ENCODE results near the gene S100A13.
"Not testable (repeated sequence)": the region's sequence is repeated elsewhere in the genome, so short reads cannot be mapped to it uniquely, and the experiment has no call there.

The S100A13 gene

DNA sequence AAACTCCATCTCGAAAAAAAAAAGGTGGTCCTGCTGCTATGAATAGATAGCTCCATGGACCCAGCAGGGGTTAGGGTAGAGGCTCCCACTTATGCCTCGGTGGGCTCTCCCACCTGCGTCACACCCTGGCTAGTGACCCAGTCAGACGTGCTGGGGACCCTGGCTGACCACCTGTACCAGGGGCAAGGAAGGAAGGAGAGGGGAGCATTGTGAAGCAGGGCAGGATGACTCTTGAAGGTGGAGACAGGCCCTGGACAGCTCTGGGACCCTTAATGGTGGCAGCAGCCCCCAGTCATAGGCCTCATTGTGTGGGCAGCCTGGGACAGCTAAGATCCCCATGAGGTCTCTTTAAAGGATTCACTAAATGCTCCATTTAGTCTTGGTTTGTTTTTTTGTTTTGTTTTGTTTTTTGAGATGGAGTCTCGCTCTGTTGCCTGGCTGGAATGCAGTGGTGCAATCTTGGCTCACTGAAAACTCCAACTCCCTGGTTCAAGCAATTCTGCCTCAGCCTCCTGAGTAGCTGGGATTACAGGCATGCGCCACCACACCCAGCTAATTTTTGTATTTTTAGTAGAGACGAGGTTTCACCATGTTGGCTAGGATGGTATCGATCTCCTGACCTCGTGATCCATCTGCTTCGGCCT lies 20.8 kb upstream of the S100A13 start:
- no peak for DNase-seq (ENCODE audit: low spot score)

DNA sequence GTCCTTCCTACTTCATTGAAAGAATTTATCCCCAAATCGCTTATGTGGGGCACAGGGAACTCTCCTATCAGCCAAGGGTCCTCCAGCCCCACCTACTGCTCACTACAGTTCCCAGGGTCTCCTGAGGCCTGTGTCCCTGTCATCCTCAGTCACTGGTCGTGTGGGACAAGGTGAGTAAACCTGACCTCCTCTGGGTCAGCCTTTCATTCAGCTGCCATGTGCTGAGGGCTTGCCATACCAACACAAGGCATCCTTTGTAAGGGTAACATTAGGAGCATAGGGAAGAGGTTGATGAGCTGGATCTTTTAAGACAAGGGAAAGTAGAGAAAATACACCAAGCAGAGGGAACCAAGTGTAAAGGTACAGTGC lies 20.0 kb upstream of the S100A13 start:
- DNase-seq (ENCODE audit: low spot score) = no peak

DNA sequence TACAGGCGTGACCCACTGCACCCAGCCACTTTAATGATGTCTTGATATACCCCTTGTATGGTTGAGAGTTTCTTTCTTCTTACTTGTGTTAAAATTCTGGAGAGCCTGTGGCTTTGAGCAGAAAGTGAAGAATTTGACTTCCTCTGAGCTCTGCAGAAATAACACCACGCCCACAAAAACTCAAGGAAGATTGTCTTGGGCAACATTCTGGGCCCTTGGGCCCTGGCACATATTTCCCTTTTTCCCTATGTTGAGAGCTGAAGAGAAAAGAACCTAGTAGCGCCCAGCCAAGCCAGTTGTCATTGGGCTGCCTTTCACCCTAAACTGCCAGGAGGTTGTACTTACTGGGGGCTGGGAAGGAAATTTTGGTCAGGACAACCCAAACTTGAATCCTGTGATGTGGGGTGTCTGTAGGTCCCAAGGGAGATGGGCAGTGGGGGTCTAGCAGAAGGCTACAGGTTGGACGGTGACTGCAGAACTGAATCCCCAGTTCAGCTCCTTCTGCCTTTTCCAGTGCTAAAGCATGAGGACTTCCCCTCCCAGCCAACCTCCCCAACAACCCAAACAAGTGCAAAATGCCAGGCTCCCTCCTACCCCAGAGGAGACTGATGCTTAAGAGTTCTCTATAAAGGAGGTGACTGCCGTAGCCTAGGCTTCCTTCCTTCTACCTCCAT lies 19.5 kb upstream of the S100A13 start:
- no peak for DNase-seq (ENCODE audit: low spot score)

DNA sequence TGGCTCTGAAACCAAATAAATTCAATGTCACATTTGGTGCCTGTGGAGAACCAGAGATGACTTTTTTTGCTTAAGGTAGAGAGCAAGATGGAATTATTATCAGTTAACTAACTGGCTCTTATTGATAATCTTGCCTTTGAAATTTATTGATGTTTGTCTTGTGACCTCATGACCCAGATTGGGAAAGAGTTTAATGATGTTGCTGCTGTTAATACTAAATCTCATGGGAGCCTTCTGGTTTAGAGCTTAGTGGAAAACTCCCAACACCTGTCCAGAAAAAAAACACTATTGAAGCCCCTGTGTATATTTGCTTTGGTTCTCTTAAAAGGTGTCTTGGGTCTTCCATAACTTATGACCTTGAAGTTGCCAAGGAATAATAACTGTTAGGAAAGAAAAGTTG lies 16.5 kb upstream of the S100A13 start:
- DNase-seq (ENCODE audit: low spot score) = no peak

DNA sequence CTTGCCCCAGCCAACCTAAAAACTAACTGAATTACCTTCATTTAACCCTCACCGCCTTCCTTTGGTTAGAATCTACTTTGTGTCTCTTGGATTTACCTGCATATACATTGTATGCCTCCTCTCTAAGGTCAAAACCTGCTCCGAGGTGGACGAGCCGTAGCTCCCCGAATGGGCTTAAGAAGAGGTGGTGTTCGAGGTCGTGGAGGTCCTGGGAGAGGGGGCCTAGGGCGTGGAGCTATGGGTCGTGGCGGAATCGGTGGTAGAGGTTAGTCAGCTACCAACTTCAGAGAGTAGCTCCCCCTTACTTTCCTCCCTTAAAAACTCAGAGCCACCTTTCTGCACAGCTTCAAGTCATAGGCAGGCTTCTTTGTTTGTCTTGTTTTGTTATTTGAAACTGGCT lies 15.8 kb upstream of the S100A13 start:
- no peak for DNase-seq (ENCODE audit: low spot score)

DNA sequence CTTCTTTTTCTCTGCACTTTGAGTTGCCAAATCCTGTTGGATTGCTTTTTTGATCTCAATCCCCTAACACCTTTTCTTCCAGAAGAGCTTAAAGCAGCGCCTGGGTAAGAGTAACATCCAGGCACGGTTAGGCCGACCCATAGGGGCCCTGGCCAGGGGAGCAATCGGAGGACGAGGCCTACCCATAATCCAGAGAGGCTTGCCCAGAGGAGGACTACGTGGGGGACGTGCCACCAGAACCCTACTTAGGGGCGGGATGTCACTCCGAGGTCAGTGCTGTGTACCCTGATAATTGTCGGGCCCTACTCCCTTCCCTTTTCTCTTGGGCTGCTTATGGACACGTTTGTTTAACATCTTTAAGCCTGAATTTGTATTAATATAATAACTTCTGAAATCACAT lies 14.9 kb upstream of the S100A13 start:
- DNase-seq (ENCODE audit: low spot score) = no peak

DNA sequence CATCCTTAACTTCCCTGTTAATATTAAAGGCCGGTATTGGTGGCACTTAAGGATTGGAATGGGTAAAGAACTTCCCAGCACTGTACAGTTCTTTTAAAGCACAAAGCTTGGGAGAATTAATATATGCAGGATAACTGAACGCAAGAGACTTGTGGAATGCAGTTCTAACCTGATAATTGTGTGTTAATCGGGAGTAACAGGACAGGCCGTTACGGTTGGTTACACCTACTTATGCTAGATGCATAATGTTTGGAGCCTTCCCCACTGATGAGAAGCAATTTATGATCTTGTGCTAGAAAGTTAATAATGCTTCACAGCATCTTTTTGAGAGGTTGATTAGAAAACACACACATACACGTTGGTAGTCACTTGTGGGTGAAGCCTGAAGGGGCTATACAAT lies 13.6 kb upstream of the S100A13 start:
- no peak for DNase-seq (ENCODE audit: low spot score)

DNA sequence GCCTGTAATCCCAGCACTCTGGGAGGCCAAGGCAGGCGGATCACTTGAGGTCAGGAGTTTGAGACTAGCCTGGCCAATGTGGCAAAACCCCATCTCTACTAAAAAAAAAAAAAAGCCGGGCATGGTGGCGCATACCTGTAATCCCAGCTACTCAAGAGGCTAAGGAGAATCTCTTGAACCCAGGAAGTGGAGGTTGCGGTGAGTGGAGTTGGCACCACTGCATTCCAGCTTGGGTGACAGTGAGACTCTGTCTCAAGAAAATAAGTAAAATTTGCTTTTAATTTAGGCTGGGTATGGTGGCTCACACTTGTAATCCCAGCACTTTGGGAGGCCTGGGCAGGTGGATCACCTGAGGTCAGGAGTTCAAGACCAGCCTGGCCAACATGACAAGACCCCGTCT lies 12.9 kb upstream of the S100A13 start:
- DNase-seq (ENCODE audit: low spot score) = not testable (repeated sequence)

DNA sequence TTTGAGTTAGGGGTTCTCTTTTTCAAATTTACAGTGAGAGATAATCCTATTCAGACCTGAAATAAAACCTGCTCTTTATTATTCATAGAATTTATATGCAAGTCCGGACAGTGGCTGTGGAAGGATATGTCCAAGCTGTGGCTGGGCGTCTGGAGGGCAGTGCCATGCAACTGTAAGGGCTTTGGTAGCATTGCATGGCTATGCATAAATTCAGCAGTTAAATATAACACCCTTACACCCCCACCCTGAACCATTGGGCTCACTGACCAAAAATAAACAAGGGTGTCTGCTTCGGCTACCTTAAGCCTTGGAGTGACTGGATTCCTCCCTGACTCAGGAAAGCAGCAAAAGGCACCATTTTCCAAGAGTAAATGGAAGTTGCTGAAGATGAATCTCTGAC lies 12.0 kb upstream of the S100A13 start:
- DNase-seq (ENCODE audit: low spot score) = no peak

DNA sequence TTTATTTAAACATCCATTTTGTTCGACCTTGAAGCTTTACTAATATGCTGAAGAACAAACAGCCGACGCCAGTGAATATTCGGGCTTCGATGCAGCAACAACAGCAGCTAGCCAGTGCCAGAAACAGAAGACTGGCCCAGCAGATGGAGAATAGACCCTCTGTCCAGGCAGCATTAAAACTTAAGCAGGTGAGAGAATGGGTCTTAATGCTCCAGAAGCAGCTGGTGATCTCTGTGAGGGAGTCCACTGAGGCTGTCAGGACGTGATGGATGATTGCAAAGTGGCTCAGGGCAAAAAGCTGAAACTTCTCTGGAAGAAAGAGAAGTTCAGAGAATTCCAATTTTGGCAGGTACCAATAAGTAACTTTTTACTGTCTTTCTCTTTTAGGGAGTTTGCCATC lies 11.0 kb upstream of the S100A13 start:
- DNase-seq (ENCODE audit: low spot score) = no peak

DNA sequence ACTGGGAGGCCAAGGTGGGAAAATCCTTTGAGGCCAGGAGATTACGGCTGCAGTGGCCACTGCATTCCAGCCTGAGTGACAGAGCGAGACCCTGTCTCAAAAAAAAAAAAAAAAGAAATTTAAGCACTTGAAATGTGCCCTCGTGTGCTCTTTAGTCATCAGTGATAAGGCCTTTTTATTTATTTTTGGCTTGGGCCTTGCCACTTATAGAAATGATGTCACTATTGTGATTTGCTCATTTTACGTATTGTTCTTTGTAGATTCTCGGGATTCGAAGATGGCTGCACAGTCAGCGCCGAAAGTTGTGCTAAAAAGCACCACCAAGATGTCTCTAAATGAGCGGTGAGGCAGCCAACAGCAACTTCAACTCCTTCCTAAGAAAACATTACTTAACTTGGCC lies 9.0 kb upstream of the S100A13 start:
- no peak for DNase-seq (ENCODE audit: low spot score)

DNA sequence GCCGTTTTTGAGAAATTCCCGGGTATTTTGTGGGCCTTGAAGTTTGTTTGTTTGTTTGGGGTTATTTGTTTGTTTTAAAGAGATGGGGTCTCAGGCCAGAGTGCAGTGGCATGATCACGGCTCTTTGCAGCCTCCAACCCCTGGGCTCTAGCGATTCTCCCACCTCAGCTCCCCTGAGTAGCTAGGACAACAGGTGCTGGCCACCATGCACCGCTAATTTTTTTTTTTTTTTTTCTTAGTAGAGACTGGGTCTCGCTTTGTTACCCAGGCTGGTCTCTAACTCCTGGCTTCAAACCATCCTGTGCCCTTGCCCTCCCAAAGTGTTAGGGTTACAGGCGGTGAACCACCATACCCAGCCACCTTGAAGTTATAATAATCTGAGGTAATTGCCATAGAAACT lies 8.6 kb upstream of the S100A13 start:
- no peak for DNase-seq (ENCODE audit: low spot score)

DNA sequence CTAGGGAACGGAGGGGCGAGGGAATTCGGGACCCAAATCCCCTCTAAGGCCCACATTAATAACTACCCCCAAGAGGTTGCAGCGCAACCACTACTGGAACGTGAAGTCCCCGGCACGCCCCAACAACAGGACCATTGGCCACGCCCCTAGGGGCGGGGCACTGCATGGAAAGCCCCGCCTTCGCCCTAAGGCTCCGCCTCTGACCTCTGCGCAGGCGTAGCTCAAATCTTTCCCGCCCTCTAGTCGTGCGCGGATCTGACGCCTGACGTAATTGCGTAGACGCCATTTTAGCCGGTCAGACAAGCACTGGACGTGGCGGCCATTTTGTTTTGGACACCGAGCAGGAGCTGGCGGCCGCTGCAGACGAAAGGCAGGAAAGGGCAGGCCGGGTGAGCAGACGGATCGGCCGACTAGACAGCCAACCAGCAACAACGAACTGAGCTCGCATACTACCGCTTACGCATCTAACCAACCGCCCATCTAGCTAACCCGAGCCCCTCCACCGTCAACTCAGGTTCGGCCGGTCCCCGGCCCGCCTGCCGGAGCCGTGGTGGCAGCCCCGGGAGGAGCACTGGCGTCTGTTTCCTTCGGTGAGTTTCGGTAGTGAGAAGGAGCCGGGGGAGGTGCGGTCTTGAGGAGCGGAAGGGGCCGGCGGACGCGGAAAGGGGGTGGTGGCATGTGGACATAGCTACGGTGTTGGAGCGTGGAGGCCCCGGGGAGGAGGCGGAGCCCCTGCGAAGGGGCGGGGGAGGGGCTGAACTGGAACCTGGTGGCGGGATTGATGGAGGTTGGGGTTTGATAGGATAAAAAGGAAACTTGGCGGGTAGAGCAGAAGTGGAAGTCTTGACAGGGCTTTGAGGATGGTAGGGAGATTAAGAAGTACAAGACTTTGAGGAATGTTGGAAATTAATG lies 6.7 kb upstream of the S100A13 start, which contains the start of gene CHTOP:
Gene CHTOP (plus strand): TSS at position 313 of the 912 bp plus-strand sequence. CDS start 2,523 bp downstream, outside the sequence.
- DNase-seq (ENCODE audit: low spot score) = peak; percentile 95

DNA sequence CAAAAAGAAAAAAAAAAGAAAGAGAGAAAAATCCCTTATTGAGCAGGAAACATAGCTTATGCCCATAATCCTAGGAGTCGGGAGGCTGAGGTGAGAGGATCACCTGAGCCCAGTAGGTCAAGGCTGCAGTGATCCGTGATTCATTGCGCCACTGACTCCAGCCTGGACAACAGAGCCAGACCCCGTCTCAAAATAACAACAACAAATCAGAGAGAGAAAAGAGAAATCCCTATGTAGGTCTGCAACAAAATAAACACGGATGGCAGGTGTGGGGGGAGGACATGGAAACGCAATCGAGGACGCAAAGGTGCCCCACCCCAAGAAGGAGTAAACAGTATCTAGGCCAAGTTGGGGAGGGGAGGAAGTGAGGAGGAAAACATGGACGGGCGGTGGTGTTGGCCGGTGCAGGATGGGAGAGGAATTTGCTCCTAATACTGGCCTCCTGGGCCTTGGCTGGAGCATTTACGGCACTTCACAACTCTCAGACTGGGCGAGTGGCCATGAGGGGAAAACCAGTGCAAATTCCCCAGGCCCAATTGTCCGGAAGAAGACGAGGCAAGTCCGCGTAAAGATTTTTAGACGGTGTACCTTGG lies 6.0 kb upstream of the S100A13 start:
- no peak for DNase-seq (ENCODE audit: low spot score)

DNA sequence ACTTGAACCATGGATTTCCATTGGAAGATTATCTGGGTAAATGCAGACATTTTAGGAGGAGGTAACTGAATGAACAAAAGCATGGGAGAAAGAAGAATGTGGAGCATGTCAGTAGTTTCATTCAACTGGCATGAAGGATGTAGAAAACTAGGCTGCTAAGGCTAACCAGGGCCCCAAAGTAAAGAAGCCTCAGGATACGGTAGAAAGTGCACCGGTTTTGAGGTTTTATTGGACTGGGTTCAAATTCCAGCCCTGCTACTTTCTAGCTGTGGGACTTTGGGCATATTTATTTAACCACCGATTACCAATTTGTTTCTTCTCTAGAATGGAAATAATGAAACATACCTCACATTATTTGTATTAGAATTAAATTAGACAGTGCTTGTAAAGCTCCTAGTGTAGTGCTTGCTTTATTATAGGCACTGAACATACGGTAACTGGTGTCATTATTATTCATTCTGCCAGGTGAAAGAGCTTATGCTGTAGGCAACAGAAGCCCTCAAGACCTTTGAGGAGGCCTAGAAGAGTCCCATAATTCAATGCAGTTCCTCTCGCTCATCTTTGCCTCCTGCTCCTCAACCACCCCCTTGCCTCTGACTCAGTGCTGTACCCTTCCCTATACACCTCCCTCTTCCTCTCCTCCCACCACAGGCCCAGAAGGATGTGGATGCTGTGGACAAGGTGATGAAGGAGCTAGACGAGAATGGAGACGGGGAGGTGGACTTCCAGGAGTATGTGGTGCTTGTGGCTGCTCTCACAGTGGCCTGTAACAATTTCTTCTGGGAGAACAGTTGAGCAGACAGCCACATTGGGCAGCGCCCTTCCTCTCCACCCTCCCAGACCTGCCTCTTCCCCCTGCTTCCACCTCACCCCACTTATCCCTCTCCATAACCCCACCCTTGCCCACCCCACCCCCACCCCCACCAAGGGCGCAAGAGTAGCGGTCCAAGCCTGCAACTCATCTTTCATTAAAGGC lies 4.0 kb upstream of the S100A13 start:
- no peak for DNase-seq (ENCODE audit: low spot score)

DNA sequence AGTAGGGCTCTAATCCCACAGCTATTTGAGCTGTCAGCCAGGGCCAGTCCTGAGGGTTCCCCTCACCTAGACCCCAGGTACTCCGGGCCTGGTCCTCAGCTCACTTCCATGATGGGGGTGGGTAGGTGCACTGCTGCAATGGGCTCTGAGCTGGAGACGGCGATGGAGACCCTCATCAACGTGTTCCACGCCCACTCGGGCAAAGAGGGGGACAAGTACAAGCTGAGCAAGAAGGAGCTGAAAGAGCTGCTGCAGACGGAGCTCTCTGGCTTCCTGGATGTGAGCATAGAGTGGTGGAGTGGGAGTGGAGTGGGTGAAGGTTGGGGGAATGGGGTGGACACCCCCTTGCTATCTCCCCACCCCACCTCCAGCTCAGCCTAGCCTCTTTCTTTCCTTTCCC lies 3.1 kb upstream of the S100A13 start:
- no peak for DNase-seq (ENCODE audit: low spot score)

DNA sequence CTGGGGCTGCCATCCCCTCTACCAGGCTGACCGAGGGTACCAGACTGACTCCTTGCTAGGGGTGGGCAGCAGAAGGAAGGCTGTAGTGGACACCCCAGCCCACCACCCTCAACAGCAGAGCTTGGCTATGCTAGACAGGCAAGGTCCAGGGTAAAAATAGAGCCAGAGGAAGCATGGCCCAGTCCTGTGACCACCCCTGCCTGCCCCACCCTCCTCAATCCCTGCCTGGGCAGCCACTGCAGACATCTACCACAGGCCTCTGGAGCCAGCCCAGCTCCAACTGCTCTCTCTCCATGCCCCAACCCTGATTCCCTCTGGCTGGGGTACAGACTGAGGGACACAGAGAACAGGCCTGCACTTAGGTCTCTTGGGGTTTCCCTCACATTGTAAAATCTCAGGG lies 2.7 kb upstream of the S100A13 start:
- DNase-seq (ENCODE audit: low spot score) = no peak

DNA sequence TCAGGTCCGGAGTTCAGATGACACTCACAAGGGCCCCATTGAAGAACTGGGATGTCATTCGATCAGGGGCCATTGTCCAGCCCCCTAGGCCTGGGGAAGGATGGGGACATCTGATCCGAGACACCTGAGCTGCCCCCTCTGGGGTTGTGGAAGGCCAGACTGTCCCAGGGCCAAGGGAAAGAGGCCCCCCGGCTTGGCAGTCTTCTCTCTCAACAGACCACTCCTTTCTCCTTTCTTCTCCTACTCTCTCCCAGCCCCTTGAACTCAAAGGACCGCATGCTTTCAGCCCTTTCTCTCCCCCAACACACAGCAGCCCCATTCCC lies 2.0 kb upstream of the S100A13 start:
- DNase-seq (ENCODE audit: low spot score) = no peak

DNA sequence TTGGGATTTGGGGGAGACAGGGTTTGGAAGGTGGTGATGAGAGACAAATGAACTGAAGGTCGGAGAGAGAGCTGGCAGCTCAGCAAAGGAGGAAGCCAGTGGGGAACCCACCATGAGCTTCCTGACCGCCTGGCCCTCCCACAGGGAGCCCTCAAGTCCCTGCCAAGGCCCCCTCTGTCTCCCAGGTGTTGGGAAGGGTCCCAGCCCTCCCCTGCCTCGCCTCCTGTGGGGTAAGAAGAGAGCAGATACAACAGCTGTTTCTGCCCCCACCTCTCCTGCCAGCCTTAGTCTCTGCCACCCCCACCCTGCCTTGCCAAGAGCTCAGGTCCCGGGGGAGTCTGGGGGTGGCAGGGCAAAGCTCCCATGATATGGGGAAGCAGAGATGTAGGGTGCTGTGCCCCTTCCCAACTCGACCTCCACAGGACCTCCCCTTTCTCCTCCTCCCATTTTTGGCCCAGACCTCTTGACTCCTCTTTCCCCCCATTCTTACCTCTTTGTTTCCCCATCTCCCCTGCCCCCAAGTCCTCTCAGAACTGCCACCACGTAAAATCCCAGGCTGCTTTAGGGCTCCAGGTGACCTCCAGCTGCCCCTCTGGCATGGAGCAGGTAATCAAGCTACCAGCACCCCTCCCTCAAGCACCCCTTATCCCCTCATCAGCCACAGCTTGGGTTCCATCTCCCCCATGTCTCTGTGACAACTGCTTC lies 1.5 kb upstream of the S100A13 start:
- no peak for DNase-seq (ENCODE audit: low spot score)

DNA sequence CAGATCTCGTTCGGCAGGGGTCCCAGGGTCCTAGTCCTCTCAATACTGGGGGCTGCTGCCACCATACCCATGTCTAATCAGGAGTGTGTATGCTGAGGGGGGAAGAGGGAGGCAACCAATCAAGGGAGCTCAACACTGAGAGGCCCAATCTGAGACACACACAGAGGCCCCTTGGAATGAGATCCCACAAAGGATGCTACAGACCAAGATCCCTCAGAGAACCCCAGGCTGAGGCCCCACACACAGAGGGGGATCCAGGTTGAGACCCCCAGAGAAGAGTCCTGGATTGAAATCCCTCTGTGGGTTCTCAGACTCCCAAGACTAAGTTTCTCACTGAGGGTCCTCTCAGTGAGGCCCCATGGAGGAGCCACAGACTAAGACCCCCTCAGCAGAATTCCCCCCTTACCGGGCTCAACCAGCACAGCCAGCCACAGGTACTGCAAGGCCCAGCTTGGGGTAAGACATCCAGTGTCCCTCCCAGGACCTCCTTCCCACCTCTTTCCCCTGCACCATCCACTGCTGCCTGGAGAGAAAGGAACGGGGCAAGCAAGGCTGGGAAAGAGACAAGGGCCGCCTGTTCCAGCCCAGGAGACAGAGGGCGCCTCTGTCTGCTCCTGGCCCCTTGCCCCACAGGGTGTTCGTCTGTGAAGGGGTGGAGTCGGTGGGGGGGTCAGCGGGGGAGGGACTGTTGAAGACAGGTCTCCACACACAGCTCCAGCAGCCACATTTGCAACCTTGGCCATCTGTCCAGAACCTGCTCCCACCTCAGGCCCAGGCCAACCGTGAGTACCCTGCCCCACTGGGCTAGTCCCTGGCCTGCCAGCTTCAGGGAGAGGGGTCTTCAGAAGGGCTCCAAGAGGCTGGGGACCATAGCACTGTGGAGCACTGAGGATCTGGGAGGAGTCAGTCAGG lies 666 bp upstream of the S100A13 start, which contains the start of gene S100A1:
Gene S100A1 (plus strand): TSS at position 720 of the 912 bp plus-strand sequence. CDS start 2,088 bp downstream, outside the sequence.
- no peak for DNase-seq (ENCODE audit: low spot score)

Measured in CD4-positive, alpha-beta T cell treated with Interleukin-15 for 4 hours (primary cell).